HFFc6 (cell line): ENCODE measurements around the gene RGS14. TPM values are rescaled to one million over a fixed set of nuclear protein-coding genes. Genes with fewer than 3 reads are reported as not detected.

Source experiments
- DNase-seq: peaks from one replicate; pipeline ENCODE4 v3.0.0-alpha.2; 2018
- H3K27ac Mint-ChIP-seq: 2 replicates; pipeline ENCODE4 v1.8.0; 2020; ENCODE audit warnings: mild to moderate bottlenecking, mixed read lengths
- H3K27me3 Mint-ChIP-seq: 2 replicates; pipeline ENCODE4 v1.8.0; 2021; ENCODE audit warnings: mild to moderate bottlenecking, moderate library complexity, mixed read lengths; ENCODE audit not compliant: insufficient read depth
- H3K36me3 Mint-ChIP-seq: 2 replicates; pipeline ENCODE4 v1.8.0; 2021; ENCODE audit warnings: low read depth, mixed read lengths
- H3K4me1 Mint-ChIP-seq: 2 replicates; pipeline ENCODE4 v1.8.0; 2020; ENCODE audit warnings: low read depth, mixed read lengths
- H3K4me3 Mint-ChIP-seq: 2 replicates; pipeline ENCODE4 v1.8.0; 2020; ENCODE audit warnings: mild to moderate bottlenecking, moderate library complexity, mixed read lengths
- H3K9me3 Mint-ChIP-seq: 2 replicates; pipeline ENCODE4 v1.8.0; 2020; ENCODE audit warnings: mild to moderate bottlenecking, mixed read lengths
- total RNA-seq, 6 experiments: library from RNA; stranded (reverse); fragmentation: NEBNext Ultra II Directional; extraction: Animal tissue kit (Norgen Biotek cat#: 25700); gene quantifications; 2 replicates in 1 of 6; 3 replicates in 5 of 6; pipeline ENCODE4 v1.2.3, GENCODE V29; 2021
- TF ChIP-seq, protein P1 (sequence below): fragments of 200-600 bp; sonication (generic); IDR thresholded peaks from 2 replicates; pipeline ENCODE4 v1.5.0; 2021; ENCODE audit warnings: antibody characterized with exemption, mild to moderate bottlenecking

The RGS14 gene
- total RNA-seq, 6 experiments from 2014 or later, result 1.0 to 2.2 (median 1.2) TPM

DNA sequence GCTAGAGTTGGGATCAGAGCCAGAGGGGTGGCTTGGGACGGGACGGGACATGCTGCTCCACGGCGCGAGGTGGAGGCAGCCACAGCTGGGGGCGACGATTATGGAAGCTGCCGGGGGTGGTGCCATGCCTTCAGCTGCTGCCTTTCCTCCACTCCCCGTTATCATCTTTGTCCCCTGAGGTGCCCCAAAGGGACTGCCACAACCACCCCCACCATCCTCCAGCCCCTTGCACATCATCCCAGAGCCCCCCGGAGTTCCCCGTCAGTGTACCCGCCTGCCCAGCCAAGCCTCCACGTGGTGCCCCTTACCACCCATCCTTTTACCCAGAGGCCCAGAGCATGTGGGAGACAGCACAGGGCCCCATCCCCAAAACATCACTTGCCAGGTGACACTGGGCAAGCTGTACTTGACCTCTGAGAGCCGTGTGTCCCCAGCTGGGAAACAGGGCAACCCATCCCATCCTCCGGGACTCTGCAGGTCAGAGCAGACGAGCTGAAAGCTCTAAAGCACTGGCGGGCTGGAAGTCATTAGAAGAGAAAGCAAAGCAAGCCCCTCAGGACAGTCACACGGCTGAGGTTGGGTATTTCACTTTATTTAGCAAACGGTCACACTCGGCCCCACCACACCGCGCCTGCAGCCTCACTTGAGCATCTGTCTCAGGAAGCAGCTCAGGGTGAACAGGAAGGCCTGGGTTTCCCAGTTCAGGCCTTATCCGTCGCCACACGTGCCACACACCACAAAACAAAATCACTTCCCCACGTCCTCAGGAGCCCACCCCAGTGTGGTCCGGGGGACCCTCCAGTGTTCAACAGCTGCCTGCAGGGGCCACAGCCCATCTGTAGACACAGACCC is 26.5 kb upstream of the RGS14 start:
- Mint-ChIP-seq H3K27ac (no peak overlapping the region), H3K9me3 (no peaks in the 10 kb centered on the region), H3K4me1 (peaks cover 13% of the 10 kb centered on the region), H3K36me3 (peaks cover 8% of the 10 kb centered on the region), H3K27me3 (no peaks in the 10 kb centered on the region; the same call in 1 of the 2 replicates), H3K4me3 (no peak overlapping the region)
- no peak for DNase-seq
- TF ChIP-seq, protein P1, sequence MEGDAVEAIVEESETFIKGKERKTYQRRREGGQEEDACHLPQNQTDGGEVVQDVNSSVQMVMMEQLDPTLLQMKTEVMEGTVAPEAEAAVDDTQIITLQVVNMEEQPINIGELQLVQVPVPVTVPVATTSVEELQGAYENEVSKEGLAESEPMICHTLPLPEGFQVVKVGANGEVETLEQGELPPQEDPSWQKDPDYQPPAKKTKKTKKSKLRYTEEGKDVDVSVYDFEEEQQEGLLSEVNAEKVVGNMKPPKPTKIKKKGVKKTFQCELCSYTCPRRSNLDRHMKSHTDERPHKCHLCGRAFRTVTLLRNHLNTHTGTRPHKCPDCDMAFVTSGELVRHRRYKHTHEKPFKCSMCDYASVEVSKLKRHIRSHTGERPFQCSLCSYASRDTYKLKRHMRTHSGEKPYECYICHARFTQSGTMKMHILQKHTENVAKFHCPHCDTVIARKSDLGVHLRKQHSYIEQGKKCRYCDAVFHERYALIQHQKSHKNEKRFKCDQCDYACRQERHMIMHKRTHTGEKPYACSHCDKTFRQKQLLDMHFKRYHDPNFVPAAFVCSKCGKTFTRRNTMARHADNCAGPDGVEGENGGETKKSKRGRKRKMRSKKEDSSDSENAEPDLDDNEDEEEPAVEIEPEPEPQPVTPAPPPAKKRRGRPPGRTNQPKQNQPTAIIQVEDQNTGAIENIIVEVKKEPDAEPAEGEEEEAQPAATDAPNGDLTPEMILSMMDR, result no peak

DNA sequence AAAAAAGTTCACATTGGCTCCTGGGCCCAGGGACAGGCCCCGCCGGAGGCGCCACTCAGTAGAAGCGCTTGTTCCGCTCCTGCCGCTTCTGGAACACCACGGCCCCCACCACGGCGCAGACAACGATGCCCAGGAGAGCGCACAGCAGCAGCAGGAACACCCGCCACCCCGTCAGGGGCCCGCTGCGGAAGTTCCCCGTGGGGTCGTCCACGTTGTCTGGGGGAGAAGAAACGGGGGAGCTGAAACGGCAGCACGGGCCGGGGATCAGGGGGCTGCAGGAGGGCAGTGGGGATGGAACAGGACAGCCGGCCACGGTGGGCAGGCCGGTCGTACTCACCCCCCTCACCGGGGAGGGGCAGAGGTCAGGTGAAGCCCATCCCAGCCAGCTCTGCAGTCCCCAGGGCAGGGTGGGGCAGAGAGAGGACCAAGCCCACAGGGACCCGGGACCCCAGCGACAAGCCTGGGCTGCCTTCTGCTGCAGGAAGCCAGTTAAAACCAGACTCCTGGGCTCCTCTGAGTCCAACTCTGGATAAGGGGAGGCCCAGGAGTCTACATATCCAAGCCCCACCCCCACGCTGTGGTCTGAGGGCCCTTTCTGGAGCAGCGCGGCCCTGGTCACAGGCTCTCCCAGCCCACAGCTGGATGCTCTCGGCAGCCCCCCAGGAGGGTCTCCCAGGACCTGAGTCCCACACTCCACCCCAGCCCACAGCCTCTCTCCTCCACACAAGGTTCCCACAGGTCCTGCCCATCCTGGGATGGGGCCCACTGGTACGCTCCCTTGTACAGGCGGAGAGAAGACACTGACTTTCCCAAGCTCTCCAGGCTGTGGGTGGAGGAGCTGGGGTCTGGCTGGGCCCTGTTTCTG is 25.5 kb upstream of the RGS14 start:
- Mint-ChIP-seq H3K9me3 (no peaks in the 10 kb centered on the region), H3K4me1 (peaks cover 7% of the 10 kb centered on the region), H3K27ac (no peak overlapping the region), H3K27me3 (no peaks in the 10 kb centered on the region; the same call in 1 of the 2 replicates), H3K36me3 (peaks cover 8% of the 10 kb centered on the region; the same call in 1 of the 2 replicates), H3K4me3 (no peak overlapping the region)
- TF ChIP-seq, protein P1, result no peak
- no peak for DNase-seq

DNA sequence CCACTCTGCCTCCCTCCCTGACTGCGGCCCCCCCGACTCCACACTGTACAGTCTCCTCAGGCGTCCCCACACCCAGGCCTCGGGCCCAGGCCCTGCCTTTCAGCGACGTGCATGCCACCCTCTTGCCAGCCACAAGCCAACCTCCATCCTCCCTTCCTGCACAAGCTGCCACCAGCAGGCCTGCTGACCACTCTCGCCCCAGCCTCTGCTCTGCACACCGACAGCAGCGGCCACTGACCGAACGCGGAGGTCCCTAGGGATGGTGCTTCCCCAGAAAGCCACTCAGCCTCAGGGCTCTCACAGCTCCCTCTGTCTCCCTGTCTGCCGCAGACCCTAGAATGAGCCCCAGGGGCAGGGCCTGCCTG is 24.8 kb upstream of the RGS14 start:
- Mint-ChIP-seq H3K9me3 (no peaks in the 10 kb centered on the region), H3K27me3 (no peaks in the 10 kb centered on the region), H3K27ac (no peak overlapping the region), H3K4me1 (peaks cover 2% of the 10 kb centered on the region), H3K36me3 (peaks cover 8% of the 10 kb centered on the region; the same call in 1 of the 2 replicates), H3K4me3 (no peak overlapping the region)
- DNase-seq, result no peak
- TF ChIP-seq, protein P1, result no peak

DNA sequence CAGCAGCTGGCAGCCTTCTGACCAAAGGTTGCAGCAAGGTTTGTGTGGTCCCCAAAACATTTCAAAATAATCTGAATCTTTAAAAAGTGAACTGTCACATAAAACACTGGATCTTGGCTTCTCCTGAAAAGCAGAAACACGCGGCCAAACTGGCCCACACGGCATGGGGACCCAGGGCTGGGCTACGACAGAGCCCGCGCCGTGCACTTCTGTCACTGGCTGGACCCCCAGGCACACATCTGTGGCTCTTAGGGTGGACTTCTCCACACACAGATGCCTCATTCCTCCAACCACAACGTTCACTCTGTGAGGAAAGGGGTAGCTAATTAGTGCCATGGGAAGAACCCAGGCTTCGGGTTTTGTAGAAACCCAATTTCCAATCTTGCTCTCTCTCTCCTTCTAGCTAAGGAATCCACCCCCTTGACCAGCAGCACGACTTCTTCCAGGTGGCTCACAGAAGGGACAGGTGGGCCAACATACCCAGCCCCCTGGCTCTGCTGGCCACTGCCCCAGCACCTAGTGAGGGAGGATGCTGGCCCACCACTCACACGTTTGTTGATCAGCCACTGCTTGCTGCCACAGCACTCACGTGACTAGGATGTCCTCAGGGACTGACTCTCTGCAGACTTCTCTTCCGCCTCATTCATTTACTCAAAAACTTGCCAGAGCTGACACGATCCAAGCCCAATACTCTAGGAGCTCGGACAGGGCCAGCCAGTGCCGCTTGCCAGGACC is 24.1 kb upstream of the RGS14 start:
- no peak overlapping the region for H3K27ac Mint-ChIP-seq
- TF ChIP-seq, protein P1, result no peak
- no peak for DNase-seq
- no peaks in the 10 kb centered on the region for H3K27me3 Mint-ChIP-seq
- no peaks in the 10 kb centered on the region for H3K4me1 Mint-ChIP-seq
- no peak overlapping the region for H3K4me3 Mint-ChIP-seq
- no peaks in the 10 kb centered on the region for H3K9me3 Mint-ChIP-seq
- peaks cover 8% of the 10 kb centered on the region; the same call in 1 of the 2 replicates for H3K36me3 Mint-ChIP-seq

DNA sequence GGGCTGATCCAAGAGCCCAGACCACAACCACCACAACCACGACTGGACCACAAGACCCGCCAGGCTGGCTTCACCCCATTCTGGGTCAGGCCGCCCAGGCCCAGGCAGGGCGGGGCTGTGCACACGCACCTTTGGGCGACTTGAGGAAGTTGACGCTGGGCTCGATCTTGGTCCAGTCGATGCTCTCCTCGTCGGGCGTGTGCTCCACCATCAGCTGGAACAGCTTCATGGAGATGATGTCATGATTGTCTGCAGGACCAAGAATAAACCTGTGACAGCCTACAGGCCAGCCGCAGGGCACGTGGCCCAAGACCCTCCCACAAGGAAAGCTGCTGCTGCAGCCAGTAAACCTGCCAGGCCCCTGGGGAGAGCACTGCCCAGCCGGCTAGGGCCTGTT is 23.6 kb upstream of the RGS14 start:
- no peaks in the 10 kb centered on the region for H3K27me3 Mint-ChIP-seq
- no peak overlapping the region for H3K4me3 Mint-ChIP-seq
- TF ChIP-seq, protein P1, result no peak
- H3K27ac Mint-ChIP-seq, result no peak overlapping the region
- peaks cover 8% of the 10 kb centered on the region; the same call in 1 of the 2 replicates for H3K36me3 Mint-ChIP-seq
- no peaks in the 10 kb centered on the region for H3K4me1 Mint-ChIP-seq
- no peaks in the 10 kb centered on the region for H3K9me3 Mint-ChIP-seq
- no peak for DNase-seq
